NCI-H1930 (cell line): Measurements from ENCODE around the gene ANKH.
"Not testable (repeated sequence)": the region's sequence is repeated elsewhere in the genome, so short reads cannot be mapped to it uniquely, and the experiment has no call there.

ENCODE experiments used
- DNase-seq, 2 experiments: peaks; one replicate each; lab custom pipeline; 2025; lab: John Stamatoyannopoulos, UW

Gene ANKH

DNA sequence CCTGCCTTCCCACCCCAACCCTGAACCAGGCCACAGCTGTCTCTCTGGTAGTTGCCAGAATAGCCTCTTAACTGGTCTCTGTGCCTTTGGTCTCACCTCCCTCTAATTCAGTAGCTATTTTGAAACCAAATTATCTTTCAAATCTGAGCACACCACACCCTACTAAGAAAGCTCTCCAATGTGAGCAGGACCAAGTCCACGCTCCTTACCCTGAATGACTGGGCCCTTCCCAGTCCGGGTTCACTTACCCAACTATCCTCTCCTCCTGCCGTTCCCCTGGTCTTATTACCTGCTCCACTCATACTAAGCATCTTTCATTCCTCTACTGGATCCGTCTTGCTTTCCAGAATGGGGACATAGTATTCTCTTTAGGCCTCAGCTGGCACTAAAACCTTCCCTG, 16.8 kb downstream of the ANKH start:
- no peak for DNase-seq

DNA sequence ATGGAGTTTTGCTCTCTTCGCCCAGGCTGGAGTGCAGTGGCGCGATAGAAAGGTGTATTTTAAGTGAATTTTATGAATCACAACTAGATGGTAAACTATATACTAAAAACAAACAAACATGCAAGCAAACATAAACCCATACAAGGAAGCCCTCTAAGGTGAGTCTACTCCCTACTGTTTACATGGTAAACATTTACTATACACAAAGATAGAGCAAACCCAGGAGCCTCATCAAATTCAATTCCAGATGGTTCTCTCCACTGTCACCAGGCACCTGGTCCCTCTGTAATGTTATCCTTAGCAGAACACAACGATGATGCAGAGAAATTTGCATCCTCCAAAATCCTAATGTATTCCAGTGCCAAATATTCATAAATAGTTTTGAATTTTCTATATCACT, 17.9 kb downstream of the ANKH start:
- DNase-seq, result peak in 1 of 2 experiments; percentile 28

GRCh38 chr5:14852779-14853178, 18.8 kb downstream of the ANKH start:
- DNase-seq, result no peak

- DNase-seq, result no peak
These were observed 19.5 kb downstream of the ANKH start for GRCh38 chr5:14851999-14852526.

DNA sequence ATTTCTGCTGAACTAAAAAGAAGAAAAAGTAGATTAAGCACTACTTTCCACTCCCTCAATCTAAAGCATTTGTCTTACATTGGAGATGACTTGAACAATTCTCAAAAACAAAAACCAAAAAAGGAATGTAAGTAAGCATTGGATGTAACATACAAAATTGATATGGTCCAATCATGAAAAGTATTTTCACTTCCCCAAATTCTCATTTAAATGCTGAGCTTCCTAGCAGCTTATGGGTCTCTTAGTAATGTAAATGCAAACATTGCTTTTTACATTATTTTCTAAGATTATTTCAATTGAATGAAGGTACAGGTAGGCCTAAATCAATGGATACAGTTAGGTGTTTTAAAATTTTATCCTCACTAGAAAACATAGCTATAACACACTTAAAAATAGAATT, 20.0 kb downstream of the ANKH start:
- DNase-seq, result no peak

DNA sequence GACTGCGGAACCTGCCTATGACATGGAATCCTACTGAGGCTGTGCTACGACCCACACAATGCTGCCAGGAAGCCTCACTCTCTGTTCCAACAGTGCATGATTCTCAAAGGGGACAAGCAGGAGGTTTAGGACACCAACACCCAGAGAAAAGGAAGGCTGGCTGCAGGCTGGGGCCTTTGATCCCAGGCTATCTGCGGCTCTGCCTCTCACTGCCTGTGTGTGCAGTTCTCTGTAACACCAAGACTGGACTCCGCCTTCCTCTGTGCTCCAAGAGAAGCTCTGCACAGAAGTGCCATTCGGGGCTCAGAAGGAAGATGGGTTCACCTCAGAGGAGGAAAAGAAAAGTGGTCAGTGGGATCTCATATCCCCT, 20.5 kb downstream of the ANKH start:
- no peak for DNase-seq

- DNase-seq, result no peak
These were observed 21.0 kb downstream of the ANKH start for GRCh38 chr5:14850419-14851049.

DNA sequence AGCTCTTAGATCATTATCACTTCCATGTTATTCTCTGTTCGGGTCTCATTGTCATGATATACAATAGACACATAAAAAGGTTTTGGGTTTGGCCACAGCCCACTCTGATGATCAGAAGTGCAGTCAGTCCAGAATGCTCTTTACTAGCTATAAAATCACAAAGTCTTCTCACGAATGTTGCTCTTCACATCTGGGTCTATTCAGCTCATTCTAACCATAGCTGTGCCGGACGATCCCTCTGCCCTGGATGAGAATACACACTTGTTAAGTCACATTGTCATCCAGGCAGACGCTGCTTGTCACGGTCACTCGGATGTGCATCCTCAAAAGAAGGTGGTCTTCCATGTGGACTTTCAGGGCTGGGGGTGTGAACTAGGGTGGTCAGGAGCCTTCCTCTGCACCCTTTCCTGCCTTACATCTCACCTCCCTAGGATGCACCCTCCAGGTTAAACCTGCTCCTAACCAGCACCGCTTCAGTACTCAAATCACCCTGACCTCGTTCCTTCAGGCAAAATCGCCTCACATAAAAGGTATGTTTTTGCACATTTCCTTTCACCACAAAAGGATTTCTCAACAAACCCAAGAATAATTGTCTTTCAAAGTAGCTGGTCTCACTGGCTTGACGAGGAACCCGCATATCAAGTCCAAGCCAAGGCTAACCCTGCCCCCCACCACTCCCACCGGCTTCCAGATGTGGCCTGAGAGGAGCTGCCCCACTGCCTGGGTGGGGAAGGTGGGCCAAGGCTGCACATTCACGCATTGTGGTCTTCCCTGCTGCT, 21.9 kb downstream of the ANKH start:
- DNase-seq, result no peak

DNA sequence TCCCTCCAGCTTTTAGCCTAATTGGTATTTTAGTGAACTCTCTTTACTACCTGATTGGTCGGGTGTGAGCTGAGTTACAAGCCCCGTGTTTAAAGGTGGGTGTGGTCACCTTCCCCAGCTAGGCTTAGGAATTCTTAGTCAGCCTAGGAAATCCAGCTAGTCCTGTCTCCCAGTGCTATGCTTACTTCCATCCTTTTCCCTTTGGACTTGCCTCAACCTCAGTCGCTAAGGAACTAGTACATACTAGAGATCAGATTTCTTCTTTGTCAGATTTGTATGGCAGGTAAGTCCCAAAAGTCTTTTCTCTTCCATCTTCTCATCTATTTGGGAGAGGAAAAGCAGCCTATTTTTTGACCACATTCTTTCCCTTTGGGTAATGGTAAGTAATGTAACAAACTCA, 22.6 kb downstream of the ANKH start:
- DNase-seq, result not testable (repeated sequence)

DNA sequence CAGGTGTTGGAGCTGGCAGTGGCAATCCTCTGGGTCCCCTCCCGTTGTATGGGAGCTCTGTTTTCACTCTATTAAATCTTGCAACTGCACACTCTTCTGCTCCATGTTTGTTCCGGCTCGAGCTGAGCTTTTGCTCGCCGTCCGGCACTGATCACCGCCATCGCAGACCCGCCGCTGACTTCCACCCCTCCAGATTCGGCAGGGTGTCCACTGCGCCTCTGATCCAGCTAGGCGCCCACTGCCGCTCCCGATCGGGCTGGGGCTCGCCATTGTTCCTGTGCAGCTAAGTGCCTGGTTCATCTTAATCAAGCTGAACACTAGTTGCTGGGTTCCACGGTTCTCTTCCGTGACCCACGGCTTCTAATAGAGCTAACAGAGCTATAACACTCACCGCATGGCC, 23.2 kb downstream of the ANKH start:
- no peak for DNase-seq

GRCh38 chr5:14847471-14847870, 24.1 kb downstream of the ANKH start:
- no peak for DNase-seq

DNA sequence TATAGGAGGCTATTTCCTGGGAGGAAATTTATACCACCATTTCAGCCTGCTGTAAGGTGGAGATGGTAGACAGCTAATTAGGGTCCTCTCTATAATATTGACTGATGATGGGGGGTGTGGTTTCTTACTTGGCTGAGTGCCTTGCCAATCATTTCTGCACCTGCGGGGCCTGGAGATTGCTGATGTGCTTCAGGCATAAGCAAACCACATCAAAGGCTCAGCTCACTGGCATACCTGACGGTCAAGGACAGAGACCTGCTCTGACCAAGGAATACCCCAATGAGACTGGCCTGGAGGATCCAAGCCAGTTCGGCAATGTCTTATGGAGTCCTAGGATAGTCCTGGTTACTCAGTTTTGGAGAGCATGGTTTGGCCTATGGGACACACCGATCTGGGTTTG, 29.5 kb downstream of the ANKH start:
- no peak for DNase-seq

GRCh38 chr5:14840624-14841023, 31.0 kb downstream of the ANKH start:
- no peak for DNase-seq

- no peak for DNase-seq
These were observed 32.9 kb downstream of the ANKH start for GRCh38 chr5:14838396-14839319.

GRCh38 chr5:14837423-14838122, 34.0 kb downstream of the ANKH start:
- not testable (repeated sequence) for DNase-seq

DNA sequence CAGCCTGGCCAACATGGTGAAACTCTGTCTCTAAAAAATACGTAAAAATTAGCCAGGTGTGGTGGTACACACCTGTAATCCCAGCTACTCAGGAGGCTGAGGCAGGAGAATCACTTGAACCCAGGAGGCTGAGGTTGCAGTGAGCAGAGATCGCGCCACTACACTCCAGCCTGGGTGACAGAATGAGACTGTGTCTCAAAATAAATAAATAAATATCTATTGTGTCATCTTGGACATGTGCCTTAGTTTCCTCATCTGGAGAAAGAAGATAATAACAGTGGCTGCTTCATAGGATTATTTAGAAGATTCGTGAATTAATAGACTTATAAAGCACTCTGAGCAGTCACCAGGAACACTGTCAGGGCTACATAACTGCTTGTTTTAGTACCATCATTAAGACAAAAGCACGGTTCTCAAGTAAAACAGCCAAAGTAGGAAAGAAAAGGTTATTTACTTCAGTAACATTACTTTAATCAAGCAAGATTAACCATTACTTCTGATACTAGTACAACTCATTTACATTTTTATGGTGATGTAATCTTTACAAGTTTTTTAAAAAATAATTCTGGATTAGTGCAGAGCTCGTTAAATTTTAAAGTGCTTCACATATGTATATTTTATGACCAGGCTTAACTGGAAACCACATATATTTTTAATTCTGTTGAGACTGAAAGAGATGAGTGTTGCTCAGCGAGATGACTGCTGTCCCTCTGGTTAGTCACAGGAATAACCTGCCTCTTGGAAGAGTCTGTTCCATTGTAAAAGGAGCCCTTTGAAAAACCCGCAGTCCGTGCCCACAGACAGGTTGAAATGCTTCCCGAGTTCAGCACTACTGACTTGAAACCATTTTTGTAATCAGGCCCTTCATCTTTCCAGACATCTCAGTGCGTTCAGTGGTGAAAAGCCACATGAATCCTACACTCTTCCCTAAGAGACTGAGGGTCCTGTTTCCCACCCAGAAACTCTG, 36.7 kb downstream of the ANKH start:
- DNase-seq, result no peak

DNA sequence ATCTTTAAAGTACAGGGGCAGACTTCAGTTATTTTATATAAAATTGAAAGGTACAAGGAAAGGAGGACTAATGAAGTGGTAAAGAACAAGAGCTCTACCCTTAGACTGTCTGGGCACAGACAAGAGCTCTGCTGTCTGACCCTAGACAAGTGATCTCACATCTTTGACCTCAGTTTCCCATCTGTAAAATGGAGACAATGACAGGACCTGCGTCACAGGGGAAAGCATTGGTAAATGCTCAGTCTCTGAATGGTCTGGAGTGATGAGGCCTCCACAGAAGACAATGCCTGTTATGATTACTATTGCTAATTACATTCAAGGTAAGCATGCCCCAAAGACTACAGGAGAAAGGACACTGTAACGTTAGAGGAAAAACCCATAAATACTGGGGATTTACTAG, 37.5 kb downstream of the ANKH start:
- DNase-seq, result no peak

- no peak for DNase-seq
These were observed 40.6 kb downstream of the ANKH start for GRCh38 chr5:14831006-14831338.

- DNase-seq, result no peak
These were observed 41.2 kb downstream of the ANKH start for GRCh38 chr5:14830210-14831005.

GRCh38 chr5:14829396-14829795, 42.2 kb downstream of the ANKH start:
- no peak for DNase-seq
